ENCODE measurements around the gene CRIM1.

CRIM1 gene

GRCh38 chr2:36425608-36426355 lies 70.2 kb downstream of the CRIM1 start:
- DNase-seq (ENCODE audit: low read depth): no peak

GRCh38 chr2:36427790-36428243 lies 72.2 kb downstream of the CRIM1 start:
- DNase-seq (ENCODE audit: low read depth): no peak

GRCh38 chr2:36430549-36430948 lies 75.0 kb downstream of the CRIM1 start:
- no peak for DNase-seq (ENCODE audit: low read depth)

GRCh38 chr2:36432479-36432878 lies 76.9 kb downstream of the CRIM1 start:
- DNase-seq (ENCODE audit: low read depth): no peak

- no peak for DNase-seq (ENCODE audit: low read depth)
Observed at GRCh38 chr2:36433311-36434217, 78.0 kb downstream of the CRIM1 start.

GRCh38 chr2:36438449-36438977 lies 82.9 kb downstream of the CRIM1 start:
- no peak for DNase-seq (ENCODE audit: low read depth)

- DNase-seq (ENCODE audit: low read depth): no peak
Observed at GRCh38 chr2:36439084-36439483, 83.5 kb downstream of the CRIM1 start.

GRCh38 chr2:36441065-36441625 lies 85.6 kb downstream of the CRIM1 start:
- no peak for DNase-seq (ENCODE audit: low read depth)

GRCh38 chr2:36441816-36442215 lies 86.2 kb downstream of the CRIM1 start:
- no peak for DNase-seq (ENCODE audit: low read depth)

- DNase-seq (ENCODE audit: low read depth): no peak
Observed at GRCh38 chr2:36444216-36444936, 88.8 kb downstream of the CRIM1 start.

- no peak for DNase-seq (ENCODE audit: low read depth)
Observed at GRCh38 chr2:36445185-36445866, 89.7 kb downstream of the CRIM1 start.

GRCh38 chr2:36446294-36446693 lies 90.7 kb downstream of the CRIM1 start:
- DNase-seq (ENCODE audit: low read depth): no peak

- no peak for DNase-seq (ENCODE audit: low read depth)
Observed at GRCh38 chr2:36449213-36449612, 93.6 kb downstream of the CRIM1 start.

- DNase-seq (ENCODE audit: low read depth): no peak
Observed at GRCh38 chr2:36449943-36450392, 94.4 kb downstream of the CRIM1 start.

- DNase-seq (ENCODE audit: low read depth): no peak
Observed at GRCh38 chr2:36450466-36451196, 95.1 kb downstream of the CRIM1 start.

GRCh38 chr2:36451512-36451911 lies 95.9 kb downstream of the CRIM1 start:
- DNase-seq (ENCODE audit: low read depth): no peak

GRCh38 chr2:36452260-36452659 lies 96.7 kb downstream of the CRIM1 start:
- DNase-seq (ENCODE audit: low read depth): no peak

GRCh38 chr2:36453652-36454051 lies 98.1 kb downstream of the CRIM1 start:
- DNase-seq (ENCODE audit: low read depth): no peak

- no peak for DNase-seq (ENCODE audit: low read depth)
Observed at GRCh38 chr2:36455011-36455410, 99.4 kb downstream of the CRIM1 start.

- no peak for DNase-seq (ENCODE audit: low read depth)
Observed at GRCh38 chr2:36455788-36456187, 100.2 kb downstream of the CRIM1 start.

Measured in stimulated activated CD8-positive, alpha-beta memory T cell treated with anti-CD3 and anti-CD28 coated beads, Interleukin-7, amount 100 ng/mL, for 24 hours (primary cell).